VCaP (cell line): ENCODE data around the gene MAT1A.
"Not testable (repeated sequence)": the region's sequence is repeated elsewhere in the genome, so short reads cannot be mapped to it uniquely, and the experiment has no call there.

Experiments used
- H3K27ac ChIP-seq: fragments of 450-650 bp; 2 replicates; pipeline ENCODE4 v1.5.1; 2017
- TF ChIP-seq, protein P1 (sequence below): fragments of 450-650 bp; conservative IDR thresholded peaks from 2 replicates; pipeline ENCODE4 v1.5.1; 2017; ENCODE audit warnings: mild to moderate bottlenecking, moderate library complexity

Gene MAT1A

DNA sequence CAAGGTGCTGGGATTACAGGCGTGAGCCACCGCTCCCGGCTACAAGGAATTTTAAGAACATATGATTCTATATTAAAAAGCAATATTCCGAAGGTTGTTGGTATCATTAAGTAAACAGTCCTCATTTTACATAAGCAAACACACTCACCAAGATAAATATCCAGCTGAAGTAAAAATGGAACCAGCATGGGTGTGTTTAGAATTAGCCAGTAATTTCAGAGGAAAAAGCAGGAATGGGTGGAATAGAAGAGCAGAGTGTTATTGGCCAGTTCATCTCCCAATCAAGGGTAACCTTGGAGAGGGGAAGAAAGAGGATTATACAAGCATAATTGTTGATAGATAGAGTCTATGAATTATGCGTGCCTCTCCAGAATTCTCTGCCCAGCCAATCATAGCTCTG lies 31.7 kb upstream of the MAT1A start:
- TF ChIP-seq, protein P1, sequence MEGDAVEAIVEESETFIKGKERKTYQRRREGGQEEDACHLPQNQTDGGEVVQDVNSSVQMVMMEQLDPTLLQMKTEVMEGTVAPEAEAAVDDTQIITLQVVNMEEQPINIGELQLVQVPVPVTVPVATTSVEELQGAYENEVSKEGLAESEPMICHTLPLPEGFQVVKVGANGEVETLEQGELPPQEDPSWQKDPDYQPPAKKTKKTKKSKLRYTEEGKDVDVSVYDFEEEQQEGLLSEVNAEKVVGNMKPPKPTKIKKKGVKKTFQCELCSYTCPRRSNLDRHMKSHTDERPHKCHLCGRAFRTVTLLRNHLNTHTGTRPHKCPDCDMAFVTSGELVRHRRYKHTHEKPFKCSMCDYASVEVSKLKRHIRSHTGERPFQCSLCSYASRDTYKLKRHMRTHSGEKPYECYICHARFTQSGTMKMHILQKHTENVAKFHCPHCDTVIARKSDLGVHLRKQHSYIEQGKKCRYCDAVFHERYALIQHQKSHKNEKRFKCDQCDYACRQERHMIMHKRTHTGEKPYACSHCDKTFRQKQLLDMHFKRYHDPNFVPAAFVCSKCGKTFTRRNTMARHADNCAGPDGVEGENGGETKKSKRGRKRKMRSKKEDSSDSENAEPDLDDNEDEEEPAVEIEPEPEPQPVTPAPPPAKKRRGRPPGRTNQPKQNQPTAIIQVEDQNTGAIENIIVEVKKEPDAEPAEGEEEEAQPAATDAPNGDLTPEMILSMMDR = no peak

DNA sequence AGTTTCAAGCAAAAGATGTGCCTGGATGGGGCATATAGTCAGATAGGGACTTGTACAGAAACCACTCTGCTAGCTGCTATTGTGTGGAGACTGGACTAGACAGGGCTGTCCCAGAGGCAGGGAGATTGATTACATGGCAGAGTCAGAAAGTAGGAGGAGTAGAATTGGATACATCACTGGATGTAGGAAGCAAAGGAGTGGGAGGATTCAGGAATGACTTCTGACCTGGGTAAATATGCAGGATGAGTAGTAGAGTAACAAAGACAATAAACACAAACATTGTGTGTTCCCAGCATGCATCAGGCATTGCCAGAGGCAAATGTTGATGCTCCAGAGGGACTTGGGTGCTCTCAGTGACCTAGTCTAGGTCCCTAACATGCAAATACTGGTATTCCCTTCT lies 30.9 kb upstream of the MAT1A start:
- peak overlapping the region; percentile 79 for H3K27ac ChIP-seq
- TF ChIP-seq, protein P1 = no peak

More for the DNA sequence above, 31.7 kb upstream of the MAT1A start:
- no peak overlapping the region; the same call in 1 of the 2 replicates for H3K27ac ChIP-seq

DNA sequence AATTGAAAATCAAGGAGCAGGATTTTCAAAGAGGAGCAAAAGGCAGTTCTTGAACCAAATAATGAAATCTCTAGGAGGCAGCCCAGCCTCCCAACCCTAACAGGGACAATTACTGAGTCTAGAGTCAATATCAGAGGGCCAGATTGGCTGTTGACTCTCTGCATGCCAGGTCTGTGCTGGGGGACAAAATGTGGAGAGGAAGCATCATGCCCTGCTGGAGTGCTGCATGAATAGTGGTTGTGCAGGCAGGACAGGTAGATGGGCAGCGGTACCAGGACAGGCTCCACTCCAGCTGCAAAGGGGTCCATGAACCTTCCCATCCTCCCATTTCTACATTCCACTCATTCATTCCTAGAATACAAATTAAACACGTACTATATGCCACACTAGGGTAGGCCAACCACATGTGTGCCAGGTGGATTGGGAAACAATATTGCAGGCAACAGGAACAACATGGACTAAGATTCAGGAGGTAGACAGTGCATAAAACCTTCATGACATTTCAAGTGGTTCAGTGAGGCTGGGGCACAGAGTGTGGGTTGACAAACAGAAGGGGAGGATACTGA lies 30.4 kb upstream of the MAT1A start:
- H3K27ac ChIP-seq = peak overlapping the region; percentile 79
- TF ChIP-seq, protein P1 = no peak

DNA sequence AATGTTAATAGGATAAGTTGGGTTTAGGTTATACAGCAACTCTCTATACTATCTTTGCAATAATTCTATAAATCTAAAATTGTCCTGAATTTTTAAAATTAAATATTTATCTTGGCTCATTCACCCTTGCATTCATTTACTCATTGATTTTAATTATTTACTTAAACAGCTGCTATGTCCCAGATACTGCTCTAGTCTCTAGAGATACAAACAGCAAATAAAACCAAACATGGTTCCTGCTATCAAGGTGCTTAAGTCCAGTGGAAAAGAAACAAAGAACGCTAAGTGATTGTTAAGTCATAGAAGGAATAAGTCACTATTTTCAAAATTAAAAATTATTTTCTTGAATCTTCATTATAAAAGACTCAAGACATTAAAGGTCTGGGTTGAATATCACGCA lies 29.9 kb upstream of the MAT1A start:
- TF ChIP-seq, protein P1 = no peak
- H3K27ac ChIP-seq = peak overlapping the region; percentile 79

DNA sequence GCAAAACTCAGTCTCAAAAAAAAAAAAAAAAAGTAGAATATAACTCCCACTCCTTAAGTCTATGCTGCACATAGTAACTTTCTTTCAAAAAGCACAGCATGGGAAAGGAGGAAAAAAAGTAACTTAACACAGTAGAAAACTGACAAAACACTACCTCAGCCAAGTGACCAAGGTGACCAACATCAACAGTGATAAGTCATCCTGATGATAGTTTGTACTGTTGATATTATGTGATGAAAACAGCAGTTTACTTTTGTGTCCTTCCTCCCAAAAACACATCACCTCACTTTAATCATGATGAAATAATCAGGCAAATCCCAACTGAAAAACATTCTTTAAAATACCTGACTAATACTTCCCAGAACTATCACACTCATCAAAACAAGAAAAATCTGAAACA lies 29.3 kb upstream of the MAT1A start:
- TF ChIP-seq, protein P1 = no peak
- peak overlapping the region; percentile 79 for H3K27ac ChIP-seq

DNA sequence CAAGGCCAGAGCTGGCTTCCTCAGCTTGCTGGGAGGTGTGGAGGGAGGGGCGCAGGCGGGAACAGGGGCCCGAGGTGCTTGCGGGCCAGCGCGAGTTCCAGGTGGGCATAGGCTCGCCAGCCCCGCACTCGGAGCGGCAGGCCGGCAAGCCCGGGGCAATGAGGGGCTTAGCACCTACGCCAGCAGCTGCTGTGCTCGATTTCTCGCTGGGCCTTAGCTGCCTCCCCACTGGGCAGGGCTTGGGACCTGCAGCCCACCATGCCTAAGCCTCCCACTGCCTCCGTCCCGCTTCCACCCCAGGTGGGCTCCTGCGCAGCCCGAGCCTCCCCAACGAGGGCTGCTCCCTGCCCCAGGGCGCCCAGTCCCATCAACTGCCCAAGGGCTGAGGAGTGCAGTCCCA lies 25.9 kb upstream of the MAT1A start:
- TF ChIP-seq, protein P1 = no peak
- H3K27ac ChIP-seq = no peak overlapping the region

DNA sequence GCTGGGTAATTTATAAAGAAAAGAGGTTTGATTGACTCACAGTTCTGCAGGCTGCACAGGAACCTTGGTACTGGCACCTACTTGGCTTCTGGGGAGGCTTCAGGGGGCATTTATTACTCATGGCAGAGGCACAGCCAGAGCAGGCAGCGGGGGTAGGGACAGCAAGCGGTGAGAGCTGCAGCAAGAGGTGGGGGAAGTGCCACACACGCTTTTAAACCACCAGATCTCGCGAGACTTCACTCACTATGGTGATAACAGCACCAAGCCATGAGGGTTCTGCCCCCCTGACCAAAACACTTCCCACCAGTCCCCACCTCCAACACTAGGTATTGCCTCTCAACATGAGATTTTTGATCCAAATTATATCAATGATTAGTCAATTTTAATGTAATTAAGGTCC lies 24.1 kb upstream of the MAT1A start:
- H3K27ac ChIP-seq = no peak overlapping the region
- TF ChIP-seq, protein P1 = no peak

DNA sequence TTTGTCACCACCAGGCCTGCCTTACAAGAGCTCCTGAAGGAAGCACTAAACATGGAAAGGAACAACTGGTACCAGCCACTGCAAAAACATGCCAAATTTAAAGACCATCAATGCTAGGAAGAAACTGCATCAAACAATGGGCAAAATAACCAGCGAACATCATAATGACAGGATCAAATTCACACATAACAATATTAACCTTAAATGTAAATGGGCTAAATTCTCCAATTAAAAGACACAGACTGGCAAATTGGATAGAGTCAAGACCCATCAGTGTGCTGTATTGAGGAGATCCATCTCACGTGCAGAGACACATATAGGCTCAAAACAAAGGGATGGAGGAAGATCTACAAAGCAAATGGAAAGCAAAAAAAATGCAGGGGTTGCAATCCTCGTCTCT lies 16.5 kb upstream of the MAT1A start:
- not testable (repeated sequence) for H3K27ac ChIP-seq
